ENCODE results near the gene AKAP11.

DNA sequence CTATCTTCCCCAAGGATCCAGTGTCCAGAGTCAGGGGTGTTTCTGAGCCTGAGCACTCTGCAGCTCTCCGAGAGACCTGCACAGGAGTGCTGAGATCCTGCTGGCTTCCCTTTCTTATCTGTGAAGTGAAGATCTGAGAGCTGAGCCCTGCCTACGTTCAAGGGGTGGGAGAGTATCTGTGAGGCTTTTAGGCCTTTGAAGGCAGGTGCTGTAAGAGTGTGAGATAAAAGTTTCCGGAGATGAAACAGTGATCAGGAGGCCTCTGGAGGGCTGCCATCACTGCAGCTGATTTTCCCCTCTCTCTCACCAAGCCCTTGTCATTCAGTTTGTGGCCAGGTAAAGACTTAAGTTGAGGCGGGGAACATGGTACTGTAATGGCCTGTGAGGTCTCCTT lies 83.1 kb downstream of the AKAP11 start:
- TF ChIP-seq, protein P1, sequence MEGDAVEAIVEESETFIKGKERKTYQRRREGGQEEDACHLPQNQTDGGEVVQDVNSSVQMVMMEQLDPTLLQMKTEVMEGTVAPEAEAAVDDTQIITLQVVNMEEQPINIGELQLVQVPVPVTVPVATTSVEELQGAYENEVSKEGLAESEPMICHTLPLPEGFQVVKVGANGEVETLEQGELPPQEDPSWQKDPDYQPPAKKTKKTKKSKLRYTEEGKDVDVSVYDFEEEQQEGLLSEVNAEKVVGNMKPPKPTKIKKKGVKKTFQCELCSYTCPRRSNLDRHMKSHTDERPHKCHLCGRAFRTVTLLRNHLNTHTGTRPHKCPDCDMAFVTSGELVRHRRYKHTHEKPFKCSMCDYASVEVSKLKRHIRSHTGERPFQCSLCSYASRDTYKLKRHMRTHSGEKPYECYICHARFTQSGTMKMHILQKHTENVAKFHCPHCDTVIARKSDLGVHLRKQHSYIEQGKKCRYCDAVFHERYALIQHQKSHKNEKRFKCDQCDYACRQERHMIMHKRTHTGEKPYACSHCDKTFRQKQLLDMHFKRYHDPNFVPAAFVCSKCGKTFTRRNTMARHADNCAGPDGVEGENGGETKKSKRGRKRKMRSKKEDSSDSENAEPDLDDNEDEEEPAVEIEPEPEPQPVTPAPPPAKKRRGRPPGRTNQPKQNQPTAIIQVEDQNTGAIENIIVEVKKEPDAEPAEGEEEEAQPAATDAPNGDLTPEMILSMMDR (IDR thresholded peaks at IDR 0.05), result no peak
- no peak for TF ChIP-seq EZH2phosphoT487 (IDR thresholded peaks at IDR 0.05)
- no peak for TF ChIP-seq EZH2 (IDR thresholded peaks at IDR 0.05)

Data from neural progenitor cell (in vitro differentiated cells).